ENCODE measurements around the gene RPL7L1.
"Not testable (repeated sequence)": the region's sequence is repeated elsewhere in the genome, so short reads cannot be mapped to it uniquely, and the experiment has no call there.

Gene RPL7L1

GRCh38 chr6:42891199-42891722 is 11.8 kb downstream of the RPL7L1 start:
- no peak for DNase-seq (ENCODE audit: low read depth in 2 of 2)

- DNase-seq (ENCODE audit: low read depth in 2 of 2) = not testable (repeated sequence)
Observed at GRCh38 chr6:42894041-42894828, 14.8 kb downstream of the RPL7L1 start.

GRCh38 chr6:42896178-42896719 is 16.8 kb downstream of the RPL7L1 start:
- DNase-seq (ENCODE audit: low read depth in 2 of 2) = no peak

- no peak for DNase-seq (ENCODE audit: low read depth in 2 of 2)
Observed at GRCh38 chr6:42898891-42899361, 19.5 kb downstream of the RPL7L1 start.

- DNase-seq (ENCODE audit: low read depth in 2 of 2) = no peak
Observed at GRCh38 chr6:42899871-42900270, 20.5 kb downstream of the RPL7L1 start.

GRCh38 chr6:42901538-42901957 is 22.1 kb downstream of the RPL7L1 start:
- peak; percentile 59 to 64 for DNase-seq (ENCODE audit: low read depth in 2 of 2)

GRCh38 chr6:42902429-42903263 is 23.2 kb downstream of the RPL7L1 start:
- DNase-seq (ENCODE audit: low read depth in 2 of 2) = not testable (repeated sequence)

- no peak for DNase-seq (ENCODE audit: low read depth in 2 of 2)
Observed at GRCh38 chr6:42904467-42904866, 25.1 kb downstream of the RPL7L1 start.

- DNase-seq (ENCODE audit: low read depth in 2 of 2) = no peak
Observed at GRCh38 chr6:42907336-42907735, 27.9 kb downstream of the RPL7L1 start.

GRCh38 chr6:42909835-42910234 is 30.4 kb downstream of the RPL7L1 start:
- DNase-seq (ENCODE audit: low read depth in 2 of 2) = no peak

- no peak for DNase-seq (ENCODE audit: low read depth in 2 of 2)
Observed at GRCh38 chr6:42911171-42912021, 32.0 kb downstream of the RPL7L1 start.

- DNase-seq (ENCODE audit: low read depth in 2 of 2) = no peak
Observed at GRCh38 chr6:42914546-42914945, 35.1 kb downstream of the RPL7L1 start.

GRCh38 chr6:42915732-42916131 is 36.3 kb downstream of the RPL7L1 start, which contains the start of gene PTCRA:
TSS of gene PTCRA (plus strand) at chr6:42916053. CDS start at chr6:42916070, 17 bp downstream.
- no peak for DNase-seq (ENCODE audit: low read depth in 2 of 2)

- DNase-seq (ENCODE audit: low read depth in 2 of 2) = no peak
Observed at GRCh38 chr6:42916288-42916687, 36.9 kb downstream of the RPL7L1 start.

- DNase-seq (ENCODE audit: low read depth in 2 of 2) = no peak
Observed at GRCh38 chr6:42921801-42922200, 42.4 kb downstream of the RPL7L1 start.

- DNase-seq (ENCODE audit: low read depth in 2 of 2) = no peak
Observed at GRCh38 chr6:42923666-42924065, 44.2 kb downstream of the RPL7L1 start.

GRCh38 chr6:42925248-42925857 is 45.9 kb downstream of the RPL7L1 start:
- no peak for DNase-seq (ENCODE audit: low read depth in 2 of 2)

GRCh38 chr6:42928986-42929820 is 49.8 kb downstream of the RPL7L1 start, which contains the start of gene CNPY3:
TSS of gene CNPY3 (plus strand) at chr6:42929480. CDS start at chr6:42929571, 91 bp downstream.
- DNase-seq (ENCODE audit: low read depth in 2 of 2) = peak; percentile 93

- peak; percentile 35 to 36 for DNase-seq (ENCODE audit: low read depth in 2 of 2)
Observed at GRCh38 chr6:42929821-42930360, 50.5 kb downstream of the RPL7L1 start.

Measured in fibroblast of skin of left quadriceps (primary cell).